Panc1 (cell line): ENCODE results near the gene RNF224.

Experiments used
- CTCF ChIP-seq: fragments of 450-650 bp; IDR thresholded peaks from 2 replicates; pipeline ENCODE4 v1.5.1; 2017; ENCODE audit warnings: mild to moderate bottlenecking
- POLR2AphosphoS5 ChIP-seq: IDR thresholded peaks from 2 replicates; pipeline ENCODE4 v1.6.1; 2012; ENCODE audit warnings: mild to moderate bottlenecking, low read depth, low read length, moderate library complexity
- TF ChIP-seq, protein P1 (sequence below), 2 experiments: IDR thresholded peaks; 2 replicates each; pipeline ENCODE4 v1.6.1; 2011 to 2012; ENCODE audit warnings: low read depth in 2 of 2, control low read depth in 1 of 2, low read length in 1 of 2, mild to moderate bottlenecking in 1 of 2, moderate library complexity in 1 of 2; ENCODE audit not compliant: insufficient read depth in 1 of 2

GRCh38 chr9:137181680-137182079 is 45.6 kb upstream of the RNF224 start:
- TF ChIP-seq CTCF: no peak
- TF ChIP-seq, protein P1, sequence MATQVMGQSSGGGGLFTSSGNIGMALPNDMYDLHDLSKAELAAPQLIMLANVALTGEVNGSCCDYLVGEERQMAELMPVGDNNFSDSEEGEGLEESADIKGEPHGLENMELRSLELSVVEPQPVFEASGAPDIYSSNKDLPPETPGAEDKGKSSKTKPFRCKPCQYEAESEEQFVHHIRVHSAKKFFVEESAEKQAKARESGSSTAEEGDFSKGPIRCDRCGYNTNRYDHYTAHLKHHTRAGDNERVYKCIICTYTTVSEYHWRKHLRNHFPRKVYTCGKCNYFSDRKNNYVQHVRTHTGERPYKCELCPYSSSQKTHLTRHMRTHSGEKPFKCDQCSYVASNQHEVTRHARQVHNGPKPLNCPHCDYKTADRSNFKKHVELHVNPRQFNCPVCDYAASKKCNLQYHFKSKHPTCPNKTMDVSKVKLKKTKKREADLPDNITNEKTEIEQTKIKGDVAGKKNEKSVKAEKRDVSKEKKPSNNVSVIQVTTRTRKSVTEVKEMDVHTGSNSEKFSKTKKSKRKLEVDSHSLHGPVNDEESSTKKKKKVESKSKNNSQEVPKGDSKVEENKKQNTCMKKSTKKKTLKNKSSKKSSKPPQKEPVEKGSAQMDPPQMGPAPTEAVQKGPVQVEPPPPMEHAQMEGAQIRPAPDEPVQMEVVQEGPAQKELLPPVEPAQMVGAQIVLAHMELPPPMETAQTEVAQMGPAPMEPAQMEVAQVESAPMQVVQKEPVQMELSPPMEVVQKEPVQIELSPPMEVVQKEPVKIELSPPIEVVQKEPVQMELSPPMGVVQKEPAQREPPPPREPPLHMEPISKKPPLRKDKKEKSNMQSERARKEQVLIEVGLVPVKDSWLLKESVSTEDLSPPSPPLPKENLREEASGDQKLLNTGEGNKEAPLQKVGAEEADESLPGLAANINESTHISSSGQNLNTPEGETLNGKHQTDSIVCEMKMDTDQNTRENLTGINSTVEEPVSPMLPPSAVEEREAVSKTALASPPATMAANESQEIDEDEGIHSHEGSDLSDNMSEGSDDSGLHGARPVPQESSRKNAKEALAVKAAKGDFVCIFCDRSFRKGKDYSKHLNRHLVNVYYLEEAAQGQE (IDR thresholded peaks at IDR 0.05; ENCODE audit: insufficient read depth in 1 of 2, low read depth in 2 of 2, low read length in 1 of 2): no peak
- TF ChIP-seq POLR2AphosphoS5: no peak
